Ovary (tissue), 3 donors: ENCODE measurements around the gene MED13.

ENCODE experiments used
- CTCF ChIP-seq, 3 donors: fragments of 450-650 bp in 2 of 3; fragments of 200-600 bp in 1 of 3; IDR thresholded peaks; one replicate each; pipeline versions ENCODE4 v1.5.1 to v1.8.0; 2016 to 2022; ENCODE audit warnings: antibody characterized with exemption in 3 of 3, mild to moderate bottlenecking in 1 of 3
- POLR2A ChIP-seq: fragments of 450-650 bp; IDR thresholded peaks from one replicate; pipeline ENCODE4 v1.6.1; 2017; ENCODE audit warnings: antibody characterized with exemption, mild to moderate bottlenecking, moderate library complexity
- donor health status: DM: no; HTN: no; CAD: no.

GRCh38 chr17:61966191-61966590, 98.9 kb downstream of the MED13 start:
- no peak for TF ChIP-seq CTCF (IDR thresholded peaks at IDR 0.05)
- no peak for TF ChIP-seq POLR2A
